SK-N-SH treated with all-trans-retinoic acid at 6 μM for 48 hours (cell line): ENCODE results near the gene SREBF2.

Source experiments
- CSDC2 ChIP-seq: fragments of 250-450 bp; sonication (Bioruptor Pico); IDR thresholded peaks from 2 replicates; pipeline ENCODE4 v1.5.0; 2020; ENCODE audit warnings: mild to moderate bottlenecking, moderate library complexity
- ISL1 ChIP-seq: fragments of 250-450 bp; sonication (Bioruptor Pico); IDR thresholded peaks from 2 replicates; pipeline ENCODE4 v2.1.2; 2022; ENCODE audit warnings: mild to moderate bottlenecking, moderate library complexity
- PPARA ChIP-seq: fragments of 250-450 bp; sonication (Bioruptor Pico); IDR thresholded peaks from 2 replicates; pipeline ENCODE4 v1.5.0; 2020; ENCODE audit warnings: mild to moderate bottlenecking, borderline replicate concordance
- RARB ChIP-seq: fragments of 250-450 bp; sonication (Bioruptor Pico); IDR thresholded peaks from 2 replicates; pipeline ENCODE4 v1.8.0; 2021; ENCODE audit warnings: mild to moderate bottlenecking, moderate library complexity
- SNAI2 ChIP-seq: fragments of 250-450 bp; sonication (Bioruptor Pico); IDR thresholded peaks from 2 replicates; pipeline ENCODE4 v1.5.0; 2020; ENCODE audit warnings: mild to moderate bottlenecking, moderate library complexity
- ZFP3 ChIP-seq: fragments of 250-450 bp; sonication (Bioruptor Pico); IDR thresholded peaks from 2 replicates; pipeline ENCODE4 v1.5.0; 2020; ENCODE audit warnings: mild to moderate bottlenecking, moderate library complexity
- ZFP30 ChIP-seq: fragments of 450-650 bp; formaldehyde crosslinking; IDR thresholded peaks from 2 replicates; pipeline ENCODE4 v1.5.0; 2022; ENCODE audit warnings: mild to moderate bottlenecking, moderate library complexity
- ZNF70 ChIP-seq: fragments of 450-650 bp; formaldehyde crosslinking; IDR thresholded peaks from 2 replicates; pipeline ENCODE4 v1.5.0; 2020; ENCODE audit warnings: mild to moderate bottlenecking, moderate library complexity
- TF ChIP-seq, protein P1 (sequence below): fragments of 250-450 bp; sonication (Bioruptor Pico); IDR thresholded peaks from 2 replicates; pipeline ENCODE4 v1.8.0; 2020; ENCODE audit warnings: mild to moderate bottlenecking, moderate library complexity, borderline replicate concordance

DNA sequence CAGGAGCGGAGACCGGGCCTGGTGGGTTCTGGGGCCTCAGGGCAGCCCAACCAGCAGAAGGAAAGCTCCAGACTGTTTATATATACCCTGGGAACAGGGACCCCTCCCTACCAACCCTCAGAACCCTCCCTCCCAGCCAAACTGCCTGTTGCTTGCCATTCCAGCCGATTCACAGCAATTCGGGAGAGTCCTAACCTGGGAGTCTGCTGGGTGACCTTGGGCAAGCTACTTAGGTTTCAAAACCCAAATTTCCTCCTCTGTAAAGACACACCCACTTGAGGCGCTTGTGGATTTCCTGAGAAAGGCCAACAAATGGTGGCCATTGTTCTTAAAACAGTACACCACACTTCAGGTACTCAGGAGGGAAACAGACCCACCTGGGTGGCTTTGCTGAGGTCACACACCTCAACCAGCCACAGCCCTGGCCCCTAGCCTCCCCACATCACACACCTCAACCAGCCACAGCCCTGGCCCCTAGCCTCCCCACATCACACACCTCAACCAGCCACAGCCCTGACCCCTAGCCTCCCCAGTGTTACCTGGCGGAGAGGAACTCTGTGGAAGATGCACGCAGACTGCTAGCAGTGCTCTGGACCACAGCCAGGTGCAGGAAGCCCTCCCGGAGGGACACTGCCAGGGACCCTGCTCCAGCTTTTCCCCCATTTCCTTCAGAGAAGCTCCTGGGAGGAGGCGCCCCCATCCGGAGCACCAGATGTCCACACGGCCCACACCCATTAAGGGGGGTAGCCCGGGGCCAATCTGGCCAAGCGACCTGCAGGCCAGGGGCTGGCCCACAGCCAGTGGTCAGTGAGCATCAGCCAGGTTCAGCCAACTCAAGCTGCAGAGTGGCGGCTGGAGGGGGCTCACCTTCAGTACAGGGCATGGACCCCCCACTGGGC, 75.8 kb downstream of the SREBF2 start:
- TF ChIP-seq PPARA (CRISPR knock-in tag) = no peak
- TF ChIP-seq, protein P1, sequence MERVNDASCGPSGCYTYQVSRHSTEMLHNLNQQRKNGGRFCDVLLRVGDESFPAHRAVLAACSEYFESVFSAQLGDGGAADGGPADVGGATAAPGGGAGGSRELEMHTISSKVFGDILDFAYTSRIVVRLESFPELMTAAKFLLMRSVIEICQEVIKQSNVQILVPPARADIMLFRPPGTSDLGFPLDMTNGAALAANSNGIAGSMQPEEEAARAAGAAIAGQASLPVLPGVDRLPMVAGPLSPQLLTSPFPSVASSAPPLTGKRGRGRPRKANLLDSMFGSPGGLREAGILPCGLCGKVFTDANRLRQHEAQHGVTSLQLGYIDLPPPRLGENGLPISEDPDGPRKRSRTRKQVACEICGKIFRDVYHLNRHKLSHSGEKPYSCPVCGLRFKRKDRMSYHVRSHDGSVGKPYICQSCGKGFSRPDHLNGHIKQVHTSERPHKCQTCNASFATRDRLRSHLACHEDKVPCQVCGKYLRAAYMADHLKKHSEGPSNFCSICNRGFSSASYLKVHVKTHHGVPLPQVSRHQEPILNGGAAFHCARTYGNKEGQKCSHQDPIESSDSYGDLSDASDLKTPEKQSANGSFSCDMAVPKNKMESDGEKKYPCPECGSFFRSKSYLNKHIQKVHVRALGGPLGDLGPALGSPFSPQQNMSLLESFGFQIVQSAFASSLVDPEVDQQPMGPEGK (CRISPR knock-in tag) = no peak
- no peak for TF ChIP-seq ZFP30 (CRISPR knock-in tag)
- no peak for TF ChIP-seq CSDC2 (CRISPR knock-in tag)
- no peak for TF ChIP-seq ZFP3 (CRISPR knock-in tag)
- no peak for TF ChIP-seq ZNF70 (CRISPR knock-in tag)
- no peak for TF ChIP-seq SNAI2 (CRISPR knock-in tag)
- no peak for TF ChIP-seq RARB (CRISPR knock-in tag)
- no peak for TF ChIP-seq ISL1 (CRISPR knock-in tag)
